Vagina (tissue), 2 donors: ENCODE results near the gene REXO2.

Experiments used
- CTCF ChIP-seq, 3 experiments: fragments of 450-650 bp in 2 of 3; fragments of 200-600 bp in 1 of 3; sonication (generic) in 1 of 3; IDR thresholded peaks; one replicate each; pipeline ENCODE4 v1.5.1; 2017 to 2019; ENCODE audit warnings: antibody characterized with exemption in 3 of 3, mild to moderate bottlenecking in 2 of 3, moderate library complexity in 2 of 3
- POLR2AphosphoS5 ChIP-seq, 2 donors: sonication (generic); formaldehyde crosslinking; IDR thresholded peaks; one replicate each; pipeline ENCODE4 v1.9.0; 2017; ENCODE audit warnings: antibody characterized with exemption in 2 of 2, mild to moderate bottlenecking in 2 of 2, low read depth in 1 of 2; ENCODE audit not compliant: insufficient read depth in 1 of 2

GRCh38 chr11:114397349-114397982 lies 41.8 kb upstream of the REXO2 start:
- no peak for TF ChIP-seq POLR2AphosphoS5 (IDR thresholded peaks at IDR 0.05; ENCODE audit: insufficient read depth in 1 of 2, low read depth in 1 of 2)
- no peak for TF ChIP-seq CTCF (IDR thresholded peaks at IDR 0.05)
